Activated naive CD4-positive, alpha-beta T cell treated with anti-CD3 and anti-CD28 coated beads, Interleukin-2, amount 50 U/mL, for 24 hours (primary cell): ENCODE measurements around the gene TXNDC9.
"Not testable (repeated sequence)": the region's sequence is repeated elsewhere in the genome, so short reads cannot be mapped to it uniquely, and the experiment has no call there.

Experiments used
- H3K27ac Mint-ChIP-seq: one replicate; pipeline ENCODE4 v1.8.0; 2021; ENCODE audit warnings: mild to moderate bottlenecking, mixed read lengths
- H3K27me3 Mint-ChIP-seq: one replicate; pipeline ENCODE4 v1.8.0; 2021; ENCODE audit warnings: mixed read lengths
- H3K36me3 Mint-ChIP-seq: one replicate; pipeline ENCODE4 v1.8.0; 2021; ENCODE audit warnings: mixed read lengths
- H3K4me1 Mint-ChIP-seq: one replicate; pipeline ENCODE4 v1.8.0; 2021; ENCODE audit warnings: mixed read lengths
- H3K4me3 Mint-ChIP-seq: one replicate; pipeline ENCODE4 v1.8.0; 2021; ENCODE audit warnings: mild to moderate bottlenecking, mixed read lengths
- H3K9me3 Mint-ChIP-seq: one replicate; pipeline ENCODE4 v1.8.0; 2021; ENCODE audit warnings: mixed read lengths

The TXNDC9 gene

GRCh38 chr2:99342536-99342935 is 6.4 kb upstream of the TXNDC9 start:
- Mint-ChIP-seq H3K4me1 (peaks cover 71% of the 10 kb centered on the region), H3K27me3 (no peaks in the 10 kb centered on the region), H3K36me3 (no peaks in the 10 kb centered on the region)

GRCh38 chr2:99340669-99341236 is 4.6 kb upstream of the TXNDC9 start:
- peaks cover 60% of the 10 kb centered on the region for H3K4me1 Mint-ChIP-seq
- no peak overlapping the region for H3K4me3 Mint-ChIP-seq
- H3K27me3 Mint-ChIP-seq: no peaks in the 10 kb centered on the region
- no peaks in the 10 kb centered on the region for H3K36me3 Mint-ChIP-seq
- H3K9me3 Mint-ChIP-seq: no peaks in the 10 kb centered on the region
- no peak overlapping the region for H3K27ac Mint-ChIP-seq

More at GRCh38 chr2:99342536-99342935, 6.4 kb upstream of the TXNDC9 start:
- H3K4me3 Mint-ChIP-seq: peak overlapping the region; percentile 33
- H3K9me3 Mint-ChIP-seq: no peaks in the 10 kb centered on the region
- peak overlapping the region; percentile 51 for H3K27ac Mint-ChIP-seq

GRCh38 chr2:99338029-99338585 is 2.0 kb upstream of the TXNDC9 start:
- Mint-ChIP-seq H3K36me3 (no peaks in the 10 kb centered on the region), H3K9me3 (no peaks in the 10 kb centered on the region), H3K4me1 (peaks cover 50% of the 10 kb centered on the region), H3K27ac (no peak overlapping the region), H3K4me3 (no peak overlapping the region), H3K27me3 (no peaks in the 10 kb centered on the region)

GRCh38 chr2:99337113-99338028 is 1.2 kb upstream of the TXNDC9 start, which contains the start of gene EIF5B:
Gene EIF5B, plus strand, starts transcription at chr2:99337389. Its CDS starts 166 bp downstream, at chr2:99337555.
- Mint-ChIP-seq H3K4me1 (peaks cover 50% of the 10 kb centered on the region), H3K36me3 (peaks cover 3% of the 10 kb centered on the region), H3K9me3 (no peaks in the 10 kb centered on the region), H3K27ac (no peak within 1 kb of the TSS), H3K27me3 (no peaks in the 10 kb centered on the region), H3K4me3 (no peak within 1 kb of the TSS)

- Mint-ChIP-seq H3K36me3 (peaks cover 3% of the 10 kb centered on the region), H3K9me3 (no peaks in the 10 kb centered on the region), H3K4me3 (no peak overlapping the region), H3K27me3 (no peaks in the 10 kb centered on the region), H3K27ac (no peak overlapping the region), H3K4me1 (peaks cover 44% of the 10 kb centered on the region)
Measured at GRCh38 chr2:99336804-99337112, 625 bp upstream of the TXNDC9 start.

- H3K27ac Mint-ChIP-seq: no peak overlapping the region
- peaks cover 15% of the 10 kb centered on the region for H3K36me3 Mint-ChIP-seq
- peaks cover 7% of the 10 kb centered on the region for H3K4me1 Mint-ChIP-seq
- no peak overlapping the region for H3K4me3 Mint-ChIP-seq
- H3K27me3 Mint-ChIP-seq: no peaks in the 10 kb centered on the region
- H3K9me3 Mint-ChIP-seq: no peaks in the 10 kb centered on the region
Measured at GRCh38 chr2:99325384-99325783, 10.7 kb downstream of the TXNDC9 start.

- H3K4me1 Mint-ChIP-seq, H3K9me3 Mint-ChIP-seq, H3K4me3 Mint-ChIP-seq, H3K27ac Mint-ChIP-seq, H3K27me3 Mint-ChIP-seq: not testable (repeated sequence)
- H3K36me3 Mint-ChIP-seq: peaks cover 26% of the 10 kb centered on the region
Measured at GRCh38 chr2:99317873-99318200, 18.3 kb downstream of the TXNDC9 start.

- Mint-ChIP-seq H3K4me1 (no peaks in the 10 kb centered on the region), H3K4me3 (no peak overlapping the region), H3K9me3 (no peaks in the 10 kb centered on the region), H3K27me3 (no peaks in the 10 kb centered on the region), H3K36me3 (peaks cover 26% of the 10 kb centered on the region), H3K27ac (no peak overlapping the region)
Measured at GRCh38 chr2:99317161-99317872, 18.8 kb downstream of the TXNDC9 start.

GRCh38 chr2:99301097-99301496 is 35.0 kb downstream of the TXNDC9 start, which contains the start of gene LYG1:
Gene LYG1, minus strand, starts transcription at chr2:99301197. Its CDS starts 5,527 bp downstream, at chr2:99295670.
- not testable (repeated sequence) for H3K9me3 Mint-ChIP-seq, H3K27ac Mint-ChIP-seq

GRCh38 chr2:99299580-99299979 is 36.6 kb downstream of the TXNDC9 start:
- no peaks in the 10 kb centered on the region for H3K27me3 Mint-ChIP-seq
- H3K27ac Mint-ChIP-seq: no peak overlapping the region
- H3K36me3 Mint-ChIP-seq: peaks cover 15% of the 10 kb centered on the region
- no peaks in the 10 kb centered on the region for H3K4me1 Mint-ChIP-seq
- no peak overlapping the region for H3K4me3 Mint-ChIP-seq
- H3K9me3 Mint-ChIP-seq: no peaks in the 10 kb centered on the region

More at GRCh38 chr2:99301097-99301496, 35.0 kb downstream of the TXNDC9 start, which contains the start of gene LYG1:
- not testable (repeated sequence) for H3K27me3 Mint-ChIP-seq, H3K4me1 Mint-ChIP-seq, H3K4me3 Mint-ChIP-seq
- H3K36me3 Mint-ChIP-seq: peaks cover 10% of the 10 kb centered on the region

GRCh38 chr2:99297994-99298393 is 38.1 kb downstream of the TXNDC9 start:
- H3K4me3 Mint-ChIP-seq: no peak overlapping the region
- no peaks in the 10 kb centered on the region for H3K4me1 Mint-ChIP-seq
- no peaks in the 10 kb centered on the region for H3K27me3 Mint-ChIP-seq
- H3K27ac Mint-ChIP-seq: no peak overlapping the region
- no peaks in the 10 kb centered on the region for H3K9me3 Mint-ChIP-seq
- peaks cover 15% of the 10 kb centered on the region for H3K36me3 Mint-ChIP-seq

- Mint-ChIP-seq H3K27ac (no peak overlapping the region), H3K4me3 (no peak overlapping the region), H3K4me1 (no peaks in the 10 kb centered on the region), H3K36me3 (peaks cover 11% of the 10 kb centered on the region), H3K9me3 (no peaks in the 10 kb centered on the region), H3K27me3 (no peaks in the 10 kb centered on the region)
Measured at GRCh38 chr2:99285526-99285925, 50.6 kb downstream of the TXNDC9 start.

GRCh38 chr2:99279969-99280695 is 56.0 kb downstream of the TXNDC9 start:
- Mint-ChIP-seq H3K27ac (no peak overlapping the region), H3K36me3 (peaks cover 23% of the 10 kb centered on the region), H3K27me3 (no peaks in the 10 kb centered on the region), H3K4me3 (no peak overlapping the region), H3K4me1 (no peaks in the 10 kb centered on the region), H3K9me3 (no peaks in the 10 kb centered on the region)

GRCh38 chr2:99278793-99279291 is 57.3 kb downstream of the TXNDC9 start:
- Mint-ChIP-seq H3K27me3 (no peaks in the 10 kb centered on the region), H3K4me3 (no peak overlapping the region), H3K4me1 (no peaks in the 10 kb centered on the region), H3K27ac (no peak overlapping the region), H3K9me3 (no peaks in the 10 kb centered on the region), H3K36me3 (peaks cover 23% of the 10 kb centered on the region)

- not testable (repeated sequence) for H3K4me1 Mint-ChIP-seq, H3K27me3 Mint-ChIP-seq, H3K9me3 Mint-ChIP-seq, H3K4me3 Mint-ChIP-seq, H3K27ac Mint-ChIP-seq
- peaks cover 22% of the 10 kb centered on the region for H3K36me3 Mint-ChIP-seq
Measured at GRCh38 chr2:99278195-99278765, 57.9 kb downstream of the TXNDC9 start.
